ENCODE measurements around the gene BMAL1.

- TF ChIP-seq EZH2 (IDR thresholded peaks at IDR 0.05) (no peak), POLR2AphosphoS5 (IDR thresholded peaks at IDR 0.05; ENCODE audit: borderline replicate concordance, low read depth, low read length) (no peak), FOXP2 (optimal IDR thresholded peaks at IDR 0.05; ENCODE audit: control extremely low read depth, extremely low read length, insufficient read depth) (no peak)
Measured at GRCh38 chr11:13287681-13288080, 10.1 kb downstream of the BMAL1 start.
